ENCODE data around the gene FSTL4.

FSTL4 gene

DNA sequence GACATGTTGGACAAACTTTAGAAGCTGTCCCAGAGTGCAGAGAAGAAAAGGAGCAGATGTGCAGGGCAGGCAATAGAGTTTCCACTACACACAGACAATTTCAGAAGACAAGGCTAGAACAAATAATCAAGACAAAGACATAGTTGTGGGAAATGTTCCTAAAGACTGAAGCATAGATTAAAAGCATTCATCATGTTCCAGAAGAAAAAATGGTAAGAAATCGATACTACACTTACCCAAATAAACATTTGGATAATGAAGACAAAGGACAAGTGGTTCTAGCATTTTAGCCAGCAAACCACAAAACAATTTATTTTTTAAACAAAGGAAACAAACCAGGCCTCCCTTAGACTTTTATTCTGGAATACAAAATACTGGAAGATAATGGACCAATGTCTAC lies 97.9 kb downstream of the FSTL4 start:
- no peak for DNase-seq (ENCODE audit: low read depth)

DNA sequence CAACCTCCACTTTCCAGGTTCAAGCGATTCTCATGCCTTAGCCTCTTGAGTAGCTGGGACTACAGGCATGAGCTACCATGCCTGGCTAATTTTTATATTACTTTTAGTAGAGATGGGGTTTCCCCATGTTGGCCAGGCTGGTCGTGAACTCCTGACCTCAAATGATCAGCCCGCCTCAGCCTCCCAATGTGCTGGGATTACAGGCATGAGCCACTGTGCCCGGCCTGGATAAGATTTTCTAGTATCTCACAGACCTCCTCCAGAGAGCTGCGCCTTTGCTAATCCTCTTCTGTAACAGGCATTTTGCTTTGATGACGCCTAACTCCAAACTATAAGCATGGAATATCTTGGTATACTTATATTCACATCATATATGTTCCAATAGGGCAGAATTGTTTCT lies 99.4 kb downstream of the FSTL4 start:
- no peak for DNase-seq (ENCODE audit: low read depth)

DNA sequence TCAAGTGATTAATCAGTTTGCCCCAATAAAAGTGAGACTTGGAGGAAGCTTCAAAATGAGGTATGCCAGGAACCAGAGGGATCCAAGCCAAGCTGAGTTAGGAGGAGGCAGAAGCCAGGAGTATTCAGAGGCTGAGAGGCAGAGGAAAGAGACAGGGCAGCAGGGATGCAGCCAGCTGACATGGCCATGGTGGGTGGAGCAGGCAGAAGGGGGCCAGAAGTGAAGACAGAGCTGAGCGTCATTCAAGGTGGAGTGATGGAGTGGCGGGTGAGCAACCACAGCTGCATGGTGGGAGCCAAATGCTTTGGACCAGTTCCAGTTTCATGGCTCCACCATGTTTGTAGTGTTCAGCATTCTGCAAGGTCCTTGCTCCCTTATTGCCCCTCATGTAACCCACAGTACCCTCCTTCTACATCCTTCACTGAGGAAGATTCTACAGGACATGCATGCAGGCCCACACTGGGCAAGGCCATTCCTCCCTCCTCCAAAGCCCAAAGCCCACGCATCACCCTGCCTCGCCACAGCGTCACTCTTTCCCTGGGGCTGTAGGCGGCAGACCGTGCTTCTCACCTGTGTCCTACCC lies 100.6 kb downstream of the FSTL4 start:
- DNase-seq (ENCODE audit: low read depth): no peak

DNA sequence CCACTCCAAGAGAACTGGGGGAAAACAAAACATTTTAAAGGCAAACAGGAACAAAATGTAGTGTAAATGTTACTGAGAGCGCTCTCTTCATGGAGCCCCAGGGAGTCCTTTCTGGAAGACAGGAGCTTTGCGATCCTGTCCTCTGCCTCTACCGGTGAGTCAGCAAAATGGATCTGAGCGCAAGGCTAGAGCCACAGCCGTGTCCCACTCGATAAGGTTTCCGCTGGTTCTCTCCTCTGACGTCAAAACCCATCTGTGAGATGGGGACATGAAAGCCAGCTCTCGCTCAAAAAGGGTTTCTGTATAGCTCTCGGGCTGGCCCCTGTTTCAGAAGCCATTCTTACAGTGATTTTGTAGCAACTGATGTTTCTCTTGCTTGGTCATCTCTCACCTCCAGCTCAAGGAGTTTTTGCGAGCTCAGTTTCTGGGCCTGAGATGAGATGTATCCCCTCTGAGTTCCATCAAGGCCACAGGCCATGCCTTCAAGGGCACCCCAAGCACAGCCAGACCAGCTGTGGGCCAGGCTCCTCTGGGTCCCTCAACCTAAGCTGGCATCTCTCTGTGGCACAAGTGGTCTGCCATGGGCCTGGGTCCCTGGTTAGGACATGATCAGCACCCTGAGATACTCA lies 101.6 kb downstream of the FSTL4 start:
- DNase-seq (ENCODE audit: low read depth): no peak

DNA sequence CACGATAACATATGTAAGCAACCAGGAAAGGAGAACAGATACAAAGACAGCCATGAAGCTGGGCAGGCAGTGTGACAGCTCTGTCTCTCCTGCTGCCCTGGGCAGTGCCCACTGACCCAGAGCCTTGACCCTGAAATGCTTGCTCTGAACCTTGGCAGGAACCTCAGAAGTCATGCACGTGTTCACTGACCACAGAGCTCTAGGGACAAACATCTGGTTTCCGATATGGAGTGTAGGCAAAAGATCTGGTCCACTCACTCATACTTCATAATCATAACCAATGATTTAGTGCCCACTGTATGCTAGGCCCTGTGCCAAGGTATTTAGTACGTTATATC lies 102.6 kb downstream of the FSTL4 start:
- no peak for DNase-seq (ENCODE audit: low read depth)

DNA sequence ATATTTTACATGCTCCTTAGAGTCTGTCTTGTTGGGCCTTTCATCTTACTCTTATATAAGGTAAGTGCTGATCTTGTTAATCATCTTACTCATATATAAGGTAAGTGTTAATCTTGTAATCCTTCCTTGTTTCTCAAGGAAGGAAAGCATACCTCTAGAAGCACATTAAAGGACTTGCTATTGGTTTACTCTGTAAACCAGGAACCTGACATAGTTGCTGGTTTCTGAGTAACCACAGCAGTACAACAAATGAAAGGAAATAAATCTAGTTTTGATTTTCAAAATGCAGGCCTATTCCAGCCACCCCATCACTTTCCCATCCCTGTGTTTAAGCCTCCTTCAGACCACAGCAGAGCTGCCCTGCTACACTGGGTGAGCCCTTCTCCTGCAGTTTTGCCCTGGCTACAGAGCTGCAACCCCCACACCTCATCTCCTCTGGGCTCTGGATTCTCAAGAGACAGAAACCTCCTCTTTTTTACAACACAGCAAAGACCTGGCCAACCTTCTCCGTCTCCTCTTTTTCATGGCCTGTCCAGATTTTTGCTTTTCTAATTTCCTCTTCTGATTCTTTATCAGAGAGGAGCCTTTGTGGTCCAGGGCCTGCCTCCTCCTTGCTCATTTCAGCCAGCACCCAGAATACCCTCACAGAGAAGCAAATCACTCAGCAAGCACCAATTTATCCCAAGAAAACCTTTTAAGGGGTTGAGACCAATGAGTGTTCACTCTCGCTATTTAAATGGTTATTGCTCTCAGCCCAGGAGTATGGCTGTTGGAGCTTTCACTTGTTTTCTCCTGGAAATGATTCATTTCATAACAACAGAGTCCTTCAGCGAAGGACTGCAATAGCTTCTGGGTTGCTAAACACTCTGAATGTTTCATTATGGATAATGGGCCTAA lies 103.2 kb downstream of the FSTL4 start:
- DNase-seq (ENCODE audit: low read depth): no peak

DNA sequence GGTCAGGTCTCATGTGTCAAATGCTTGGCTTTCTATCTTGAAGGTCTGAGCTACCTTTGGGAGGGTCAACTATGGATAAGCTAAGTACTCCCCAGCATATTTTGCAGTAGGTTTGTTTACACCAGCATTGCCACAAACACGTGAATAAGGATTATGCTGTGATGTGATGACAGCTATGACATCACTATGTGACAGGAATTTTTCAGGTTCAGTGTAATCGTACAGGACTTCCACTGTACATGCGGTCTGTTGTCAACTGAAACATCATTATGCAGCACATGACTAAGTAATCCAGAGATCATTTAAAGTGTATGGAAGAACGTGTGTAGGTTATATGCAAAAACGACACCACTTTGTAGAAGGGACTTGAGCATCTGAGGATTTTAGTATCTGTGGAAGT lies 104.0 kb downstream of the FSTL4 start:
- DNase-seq (ENCODE audit: low read depth): no peak

DNA sequence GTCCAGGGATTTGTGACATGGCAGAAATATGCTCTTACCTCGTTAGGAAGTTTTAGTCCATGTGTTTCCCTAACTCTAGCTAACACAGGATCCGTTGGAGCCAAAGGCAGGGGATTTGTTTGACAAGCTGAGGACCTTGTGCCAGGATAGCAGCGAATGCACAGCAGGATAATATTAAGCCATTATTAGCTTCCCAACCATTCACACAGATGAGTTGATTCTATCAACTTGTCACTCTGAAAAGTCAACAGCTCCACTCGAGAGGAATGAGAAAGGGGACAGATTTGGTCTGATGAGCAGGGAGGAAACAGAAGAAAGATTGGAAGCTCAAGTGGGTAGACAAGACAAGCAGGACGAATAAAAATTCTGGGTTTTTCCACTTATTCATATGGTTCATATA lies 106.2 kb downstream of the FSTL4 start:
- no peak for DNase-seq (ENCODE audit: low read depth)

DNA sequence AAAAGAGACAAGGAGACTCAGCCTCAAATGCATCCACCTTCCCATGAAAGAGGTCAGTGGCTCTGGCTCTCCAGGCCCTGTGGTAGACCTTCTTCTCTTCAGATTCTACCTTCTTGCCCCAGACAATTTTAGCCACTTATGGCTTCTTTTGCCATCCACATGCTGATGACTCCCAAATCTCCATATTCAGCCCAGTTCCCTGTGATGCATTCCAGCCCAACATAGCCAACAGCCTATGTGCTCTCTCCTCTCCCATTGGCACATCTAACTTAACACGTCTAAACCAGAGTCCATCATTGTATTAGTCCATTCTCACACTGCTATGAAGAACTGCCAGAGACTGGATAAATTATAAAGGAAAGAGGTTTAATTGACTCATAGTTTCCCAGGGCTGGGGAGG lies 108.8 kb downstream of the FSTL4 start:
- no peak for DNase-seq (ENCODE audit: low read depth)

DNA sequence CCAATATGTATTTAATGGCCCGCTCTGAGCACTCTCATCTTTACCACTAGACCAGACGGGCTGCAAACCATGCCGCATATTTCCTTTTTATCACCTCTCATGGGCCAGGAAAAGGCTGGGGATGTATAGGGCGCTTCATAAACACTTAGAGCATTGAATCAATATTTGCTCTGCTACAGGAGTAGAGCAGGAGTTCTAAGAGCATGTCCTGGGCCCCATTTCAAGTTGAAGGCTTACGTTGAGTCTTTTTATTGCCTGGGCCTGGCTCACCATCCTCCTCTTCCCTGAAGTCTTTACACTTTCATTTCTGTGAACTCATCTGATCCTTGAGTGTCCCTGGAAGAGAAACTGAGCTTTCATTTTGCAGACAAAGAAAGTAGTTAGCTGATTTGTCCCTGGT lies 112.4 kb downstream of the FSTL4 start:
- no peak for DNase-seq (ENCODE audit: low read depth)

DNA sequence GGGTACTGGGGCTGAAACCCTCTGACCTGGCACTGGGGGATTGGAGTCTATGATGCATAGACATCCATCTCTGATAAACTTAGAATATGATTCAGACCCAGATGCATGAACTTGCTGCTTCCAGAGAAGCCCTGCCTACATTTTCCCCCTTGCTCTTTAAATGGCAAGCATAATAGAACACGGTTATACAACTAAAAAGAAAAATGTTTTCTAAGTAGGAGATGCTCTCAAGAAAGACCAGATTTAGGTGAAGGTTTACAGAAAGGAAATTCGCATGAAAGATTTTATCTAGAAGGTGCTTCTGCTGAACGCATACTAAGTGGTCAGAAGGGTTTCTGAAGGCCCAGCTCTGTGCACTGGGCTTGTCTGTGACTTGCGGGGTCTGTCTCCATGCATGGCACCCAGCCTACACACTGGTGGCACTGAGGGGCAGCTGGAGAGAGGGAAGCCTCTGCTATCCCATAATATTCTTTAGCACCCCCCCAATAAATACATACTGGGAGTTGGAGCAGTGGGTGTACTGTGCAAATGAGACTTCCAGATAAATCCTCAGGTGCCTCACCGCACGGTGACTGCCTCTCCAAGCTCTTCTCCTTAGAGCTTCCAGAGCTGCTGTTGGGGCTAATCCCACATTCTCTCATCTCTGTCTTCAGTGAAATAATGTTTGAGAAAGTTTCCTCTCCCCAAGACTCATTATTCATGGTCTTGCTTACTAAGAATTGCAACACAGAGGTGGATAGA lies 114.6 kb downstream of the FSTL4 start:
- DNase-seq (ENCODE audit: low read depth): no peak

DNA sequence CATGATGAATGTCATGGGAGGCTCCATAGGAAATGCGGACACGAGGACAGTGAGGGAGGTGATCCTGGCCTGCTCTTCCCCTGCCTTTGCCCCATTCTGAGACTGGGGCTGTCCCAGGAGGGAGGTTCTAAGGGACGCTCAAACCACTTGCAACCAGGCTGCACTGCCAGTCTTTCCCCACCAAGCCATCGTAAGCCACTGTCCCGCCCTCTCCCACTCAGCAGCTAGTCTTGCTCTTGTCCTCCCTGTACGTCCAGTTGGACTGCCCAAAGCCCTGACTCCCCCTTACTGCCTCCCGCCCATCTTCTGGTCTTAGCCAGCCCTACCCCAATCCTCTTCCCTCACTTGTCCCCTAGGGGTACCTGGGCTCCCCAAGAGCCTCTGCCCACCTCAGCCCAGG lies 115.7 kb downstream of the FSTL4 start:
- DNase-seq (ENCODE audit: low read depth): no peak

DNA sequence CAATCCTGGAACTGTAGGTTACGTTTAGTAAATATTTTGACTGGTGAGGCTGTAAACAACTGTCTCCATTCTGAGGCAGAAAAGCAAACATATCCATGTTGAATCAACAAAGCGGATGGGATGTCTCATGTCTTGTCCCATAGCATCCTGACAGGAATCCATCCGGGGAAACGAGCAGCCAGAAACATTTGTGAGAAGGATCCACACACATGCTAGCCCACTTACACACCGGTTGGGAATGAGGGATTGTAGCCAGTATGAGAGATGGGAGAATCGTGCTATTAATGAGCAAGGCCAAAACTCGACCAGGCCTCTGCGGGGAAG lies 117.5 kb downstream of the FSTL4 start:
- no peak for DNase-seq (ENCODE audit: low read depth)

DNA sequence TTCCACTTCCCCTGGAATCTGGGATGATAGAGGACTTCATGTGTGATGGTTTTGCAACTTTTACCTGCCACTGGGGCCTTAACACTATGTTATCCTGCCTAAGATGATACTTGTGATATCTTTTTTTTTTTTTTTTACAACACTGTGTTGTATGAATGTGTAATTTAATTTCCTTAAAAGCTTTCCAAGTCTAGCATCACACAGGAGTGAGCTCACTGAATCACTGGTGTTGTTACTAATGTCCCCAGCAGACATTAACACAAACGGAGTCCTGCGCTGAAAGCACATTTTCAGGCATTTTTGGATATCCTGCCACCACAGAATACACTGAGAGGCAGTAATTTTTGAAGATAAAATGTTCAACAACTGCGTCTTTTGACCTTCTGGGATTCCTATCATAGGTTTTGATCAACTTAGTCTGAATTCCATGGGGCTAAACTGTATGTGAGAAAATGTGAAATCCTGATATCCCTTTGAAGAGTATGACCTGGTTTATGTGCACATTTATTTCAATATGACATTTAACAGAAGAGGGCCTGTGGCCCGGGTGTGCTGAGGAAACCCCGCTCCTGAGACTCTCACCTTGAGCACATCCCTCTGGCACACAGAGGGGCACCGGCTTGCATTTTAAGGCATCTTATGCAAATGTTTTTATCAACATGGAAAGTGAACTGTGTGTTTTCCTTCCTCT lies 118.0 kb downstream of the FSTL4 start:
- no peak for DNase-seq (ENCODE audit: low read depth)

DNA sequence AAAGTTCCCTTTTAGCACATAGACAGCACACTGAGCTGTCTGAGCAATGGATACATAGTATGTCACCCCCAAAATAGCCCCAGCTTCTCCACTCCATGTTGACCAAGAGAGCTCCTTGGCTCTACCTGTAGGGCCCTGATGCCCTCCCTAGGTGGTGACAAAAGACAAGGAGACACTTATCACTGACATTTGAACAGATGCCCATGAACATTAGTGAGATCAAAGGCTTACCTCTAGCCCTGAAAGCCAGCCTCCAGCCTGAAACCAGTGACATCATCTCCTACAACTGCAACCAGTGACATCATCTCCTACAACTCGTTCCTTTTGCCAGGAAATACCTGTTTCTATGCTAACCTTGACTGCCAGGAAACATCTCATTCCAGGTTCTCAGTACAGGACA lies 122.7 kb downstream of the FSTL4 start:
- no peak for DNase-seq (ENCODE audit: low read depth)

DNA sequence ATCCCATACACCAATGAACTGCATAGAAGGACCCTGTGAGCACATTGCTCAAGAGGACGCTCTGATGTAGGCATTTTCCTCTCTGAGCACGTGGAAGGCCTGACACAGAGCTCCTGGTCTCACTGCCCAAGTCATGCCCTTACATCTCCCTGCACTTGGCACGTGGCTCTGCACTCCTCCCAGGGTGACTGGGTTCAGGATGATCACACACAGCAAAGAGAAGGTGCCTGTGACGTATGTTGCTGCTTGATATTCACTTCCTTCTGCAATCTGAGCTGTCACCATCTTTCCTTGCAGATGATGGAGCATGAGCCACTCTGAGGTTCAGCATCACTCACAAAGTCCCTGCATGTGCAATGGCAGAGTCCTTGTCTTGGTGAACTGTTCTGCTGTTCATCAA lies 125.2 kb downstream of the FSTL4 start:
- no peak for DNase-seq (ENCODE audit: low read depth)

DNA sequence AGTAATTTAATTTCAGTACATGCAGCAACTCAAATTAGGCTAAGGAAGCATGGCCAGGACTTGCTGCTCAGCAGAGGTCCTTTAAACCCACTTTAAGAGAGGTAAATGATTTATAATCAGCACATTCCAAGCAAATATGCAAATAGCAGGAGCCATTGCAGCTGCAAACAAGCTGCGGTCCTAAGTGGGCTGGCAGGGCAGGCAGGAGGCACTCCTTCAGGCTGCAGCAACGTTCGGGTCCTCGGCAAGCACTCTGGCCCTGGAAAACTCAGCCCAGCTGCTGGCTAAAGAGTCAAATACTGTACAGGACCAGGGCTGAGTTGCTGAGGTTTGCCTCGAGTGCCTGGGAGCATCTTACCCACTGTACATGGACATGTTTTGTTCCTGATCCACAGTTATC lies 126.9 kb downstream of the FSTL4 start:
- DNase-seq (ENCODE audit: low read depth): no peak

DNA sequence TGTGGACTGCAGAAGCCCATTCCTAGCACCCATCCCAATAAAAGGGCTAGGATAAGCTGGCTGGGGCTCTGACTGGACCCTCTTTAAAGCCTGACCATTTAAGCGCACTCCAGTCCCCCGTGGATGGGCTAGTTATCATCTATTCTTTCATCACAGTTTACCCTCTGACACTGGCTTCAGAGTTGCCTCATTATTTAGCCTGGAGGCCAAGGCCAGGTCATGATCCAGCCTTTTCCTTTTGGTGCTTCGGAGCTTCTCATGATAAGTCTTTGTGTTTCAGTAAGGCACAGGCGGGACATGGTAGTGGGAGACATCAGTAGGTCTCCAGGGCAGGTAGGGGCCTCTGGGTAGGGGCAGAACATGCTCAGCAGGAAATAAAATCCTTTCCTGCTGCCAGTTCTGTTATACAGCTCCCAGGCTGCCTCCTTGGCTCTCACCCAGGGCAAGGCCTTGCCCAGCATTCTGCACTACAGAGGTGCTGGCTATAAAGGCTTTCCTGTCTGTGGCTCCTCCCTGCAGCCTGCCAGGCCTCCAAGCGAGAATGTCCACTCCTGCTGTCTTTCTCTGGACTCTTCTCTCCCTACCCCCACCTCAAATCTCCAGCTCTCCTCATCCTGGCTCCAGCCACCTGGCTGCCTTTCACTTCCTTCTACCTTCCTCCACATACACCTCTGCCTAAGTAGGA lies 128.8 kb downstream of the FSTL4 start:
- DNase-seq (ENCODE audit: low read depth): no peak

DNA sequence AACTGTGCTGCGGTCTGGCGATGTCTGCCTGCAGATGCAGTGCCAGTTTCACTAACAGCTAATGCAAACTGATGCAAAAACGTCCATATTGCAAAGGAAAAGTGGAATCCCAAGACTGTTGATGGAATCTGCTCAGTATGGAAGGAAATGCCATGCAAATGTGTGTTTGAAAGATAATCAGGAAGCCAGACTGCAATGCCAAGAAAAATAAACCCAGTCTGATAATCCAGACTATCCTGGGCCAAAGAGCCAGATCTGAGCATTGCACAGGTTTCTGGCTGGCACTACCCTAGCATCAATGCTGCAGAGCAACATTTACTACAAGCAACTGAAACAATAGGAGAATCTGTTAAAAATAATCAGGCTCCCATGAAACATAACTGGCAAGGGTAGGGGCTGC lies 130.3 kb downstream of the FSTL4 start:
- DNase-seq (ENCODE audit: low read depth): no peak

DNA sequence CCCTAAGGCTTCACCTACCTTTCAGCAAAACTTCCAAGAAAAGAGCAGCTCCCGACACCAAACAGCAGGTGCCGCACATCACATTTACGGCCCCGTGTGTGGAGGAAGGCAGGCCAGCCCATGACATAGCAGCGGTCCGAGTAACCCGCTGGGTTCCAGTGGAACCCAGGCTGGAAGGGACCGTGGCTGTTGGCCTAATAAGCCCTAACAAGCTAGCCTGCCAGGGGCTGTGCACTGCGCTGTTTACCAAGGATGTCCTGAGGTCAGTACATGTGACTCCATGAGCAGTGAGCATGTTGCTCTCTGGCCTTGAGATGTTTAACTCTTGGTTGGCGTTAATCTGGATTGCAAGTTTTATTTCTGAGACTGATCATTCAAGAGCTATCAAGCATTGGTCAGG lies 131.5 kb downstream of the FSTL4 start:
- no peak for DNase-seq (ENCODE audit: low read depth)

DNA sequence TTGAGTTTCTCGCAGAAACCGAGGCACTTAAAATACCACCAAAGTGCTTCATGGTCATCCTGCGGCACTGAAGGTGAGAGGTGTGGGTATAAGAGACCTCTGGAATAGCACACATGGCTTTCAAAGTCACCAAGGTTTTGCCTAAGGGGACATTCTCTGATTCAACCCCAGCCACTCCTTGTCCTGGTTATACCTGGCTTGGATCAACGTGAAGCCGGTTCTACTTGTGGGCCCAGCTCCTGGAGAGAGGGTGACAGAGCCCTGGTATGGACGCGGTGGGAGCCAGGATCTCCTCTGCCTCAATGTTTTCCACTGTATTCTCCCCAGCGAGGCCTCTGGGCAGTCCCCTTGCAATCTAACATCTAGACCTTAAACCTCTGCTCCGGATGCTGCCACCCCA lies 132.0 kb downstream of the FSTL4 start:
- no peak for DNase-seq (ENCODE audit: low read depth)
